Measurements from ENCODE around the gene LETM1.

GRCh38 chr4:1783015-1783414 lies 72.9 kb downstream of the LETM1 start:
- TF ChIP-seq CTCF (conservative IDR thresholded peaks at IDR 0.05; ENCODE audit: low read length) (no peak), EZH2phosphoT487 (IDR thresholded peaks at IDR 0.05; ENCODE audit: borderline replicate concordance, low read depth, low read length) (no peak)

All from OCI-LY7 (cell line).